ENCODE results near the gene ODAD3. TPM values are rescaled to one million over a fixed set of nuclear protein-coding genes. Genes with fewer than 3 reads are reported as not detected.
A peak's percentile ranks its signal among the peaks of the same experiment; 100 is the strongest.
"Not testable (repeated sequence)": the region's sequence is repeated elsewhere in the genome, so short reads cannot be mapped to it uniquely, and the experiment has no call there.

The ODAD3 gene
- total and polyA plus RNA-seq, 2 of the 13 experiments (the other 11 are each of a cell fraction or from before 2014, with no cell fraction given): 0.04 to 0.08 TPM

DNA sequence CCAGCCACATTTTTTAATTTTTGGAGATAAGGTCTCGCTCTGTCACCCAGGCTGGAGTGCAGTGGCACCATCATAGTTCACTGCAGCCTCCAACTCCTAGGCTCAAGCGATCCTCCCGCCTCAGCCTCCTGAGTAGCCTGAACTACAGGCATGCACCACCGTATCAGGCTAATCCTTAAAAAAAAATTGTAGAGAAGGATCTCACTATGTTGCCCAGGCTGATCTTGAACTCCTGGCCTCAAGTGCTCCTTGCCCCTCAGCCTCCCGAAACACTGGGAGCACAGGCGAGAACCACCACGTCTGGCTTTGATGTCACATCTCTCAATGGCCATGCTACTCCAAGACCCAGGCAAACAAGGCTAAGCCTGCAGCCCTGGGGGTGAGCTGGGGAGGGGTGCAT, 21.7 kb upstream of the ODAD3 start:
- no peak overlapping the region for H3K4me2 ChIP-seq (ENCODE audit: low read depth, low read length)
- no peak overlapping the region for H3K4me3 ChIP-seq (replicated peaks in 1 of 3; ENCODE audit: insufficient read depth in 1 of 3, low read depth in 2 of 3, low read length in 3 of 3)
- ChIA-PET CTCF (ENCODE audit: low intra/inter-chr PET ratio, low total read pairs) (no interaction called here), POLR2A (no interaction called here)
- peaks cover 1 to 12% of the 10 kb centered on the region in 2 experiments; a peak in 2 of 5 replicates for H3K27me3 ChIP-seq (ENCODE audit: control insufficient read depth in 1 of 2, insufficient read depth in 2 of 2, low read length in 2 of 2)
- no peaks in the 10 kb centered on the region for H3K79me2 ChIP-seq (ENCODE audit: insufficient read depth, low read length)
- H3K9me3 ChIP-seq (ENCODE audit: low read length): no peaks in the 10 kb centered on the region
- no peak overlapping the region for H3K27ac ChIP-seq (ENCODE audit: extremely low read length, insufficient read depth, low read length)
- no peaks in the 10 kb centered on the region for H3K36me3 ChIP-seq (replicated peaks in 1 of 2; ENCODE audit: control insufficient read depth in 1 of 2, insufficient read depth in 2 of 2, low read length in 2 of 2)
- no peak for TF ChIP-seq ZFP1 (CRISPR knock-in tag; IDR thresholded peaks at IDR 0.05)
- peak; percentile 71 for TF ChIP-seq ZNF121 (CRISPR knock-in tag; IDR thresholded peaks at IDR 0.05)
- no peak overlapping the region for H3K9ac ChIP-seq (ENCODE audit: insufficient read depth, low read depth, low read length)
- peaks cover 18% of the 10 kb centered on the region for H3K4me1 ChIP-seq (ENCODE audit: insufficient read depth, low read length)
- 64% methylated on average over 7 of the region's 7 CpGs for WGBS (ENCODE audit: low lambda C conversion rate)
- in situ Hi-C loops (cut with HindIII; ENCODE audit: extremely low pct_ligation_motif_present, low pct_unique_long_range_greater_than_20kb): loop anchor here (10.0 kb wide), 1 partner anchor 172 kb away; no protein-coding TSS in a partner anchor
- BruUV-seq (replicated peaks): no TSS peak
- no peak for DNase-seq (ENCODE audit: low spot score)
- FAIRE-seq: no peak
- intact Hi-C loops (cut with micrococcal nuclease; ENCODE audit: unreplicated experiment): no loop called here
- H2AFZ ChIP-seq (ENCODE audit: low read length): no peak overlapping the region
- H4K20me1 ChIP-seq (ENCODE audit: insufficient read depth, low read length): no peaks in the 10 kb centered on the region
- no peak for ATAC-seq

DNA sequence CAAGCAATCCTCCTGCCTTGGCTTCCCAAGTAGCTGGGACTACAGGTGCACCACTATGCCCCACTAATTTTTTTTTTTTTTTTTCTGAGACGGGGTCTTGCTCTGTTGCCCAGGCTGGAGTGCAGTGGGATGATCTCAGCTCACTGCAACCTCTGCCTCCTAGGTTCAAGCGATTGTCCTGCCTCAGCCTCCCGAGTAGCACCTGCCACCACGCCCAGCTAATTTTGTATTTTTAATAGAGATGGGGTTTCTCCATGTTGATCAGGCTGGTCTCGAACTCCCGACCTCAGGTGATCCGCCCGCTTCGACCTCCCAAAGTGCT, 20.3 kb upstream of the ODAD3 start:
- WGBS (ENCODE audit: low lambda C conversion rate): 79% methylated on average over 9 of the region's 9 CpGs
- in situ Hi-C loops (cut with HindIII; ENCODE audit: extremely low pct_ligation_motif_present, low pct_unique_long_range_greater_than_20kb): loop anchor here (10.0 kb wide), 1 partner anchor 170 kb away; no protein-coding TSS in a partner anchor

More for the DNA sequence above, 20.3 kb upstream of the ODAD3 start:
- BruUV-seq (replicated peaks); H4K20me1 ChIP-seq (ENCODE audit: insufficient read depth, low read length); H2AFZ ChIP-seq (ENCODE audit: low read length); H3K9ac ChIP-seq (ENCODE audit: insufficient read depth, low read depth, low read length); DNase-seq (ENCODE audit: low spot score); H3K4me2 ChIP-seq (ENCODE audit: low read depth, low read length); H3K36me3 ChIP-seq (replicated peaks in 1 of 2; ENCODE audit: control insufficient read depth in 1 of 2, insufficient read depth in 2 of 2, low read length in 2 of 2); FAIRE-seq; CTCF ChIA-PET (ENCODE audit: low intra/inter-chr PET ratio, low total read pairs); H3K79me2 ChIP-seq (ENCODE audit: insufficient read depth, low read length); H3K27ac ChIP-seq (ENCODE audit: extremely low read length, insufficient read depth, low read length); intact Hi-C loops (cut with micrococcal nuclease; ENCODE audit: unreplicated experiment); ATAC-seq; H3K9me3 ChIP-seq (ENCODE audit: low read length); H3K4me3 ChIP-seq (replicated peaks in 1 of 3; ENCODE audit: insufficient read depth in 1 of 3, low read depth in 2 of 3, low read length in 3 of 3): not testable (repeated sequence)
- peaks cover 18% of the 10 kb centered on the region for H3K4me1 ChIP-seq (ENCODE audit: insufficient read depth, low read length)
- TF ChIP-seq, protein P1, sequence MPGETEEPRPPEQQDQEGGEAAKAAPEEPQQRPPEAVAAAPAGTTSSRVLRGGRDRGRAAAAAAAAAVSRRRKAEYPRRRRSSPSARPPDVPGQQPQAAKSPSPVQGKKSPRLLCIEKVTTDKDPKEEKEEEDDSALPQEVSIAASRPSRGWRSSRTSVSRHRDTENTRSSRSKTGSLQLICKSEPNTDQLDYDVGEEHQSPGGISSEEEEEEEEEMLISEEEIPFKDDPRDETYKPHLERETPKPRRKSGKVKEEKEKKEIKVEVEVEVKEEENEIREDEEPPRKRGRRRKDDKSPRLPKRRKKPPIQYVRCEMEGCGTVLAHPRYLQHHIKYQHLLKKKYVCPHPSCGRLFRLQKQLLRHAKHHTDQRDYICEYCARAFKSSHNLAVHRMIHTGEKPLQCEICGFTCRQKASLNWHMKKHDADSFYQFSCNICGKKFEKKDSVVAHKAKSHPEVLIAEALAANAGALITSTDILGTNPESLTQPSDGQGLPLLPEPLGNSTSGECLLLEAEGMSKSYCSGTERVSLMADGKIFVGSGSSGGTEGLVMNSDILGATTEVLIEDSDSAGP (CRISPR knock-in tag; IDR thresholded peaks at IDR 0.05; ENCODE audit: borderline replicate concordance): 0 out of 2 replicates have a peak, but pooled peaks have one; percentile 3
- POLR2A ChIA-PET: interaction anchor here (1.2 kb wide), 1 partner anchor 80 kb away, joined by 4 read pairs; no protein-coding TSS in a partner anchor
- H3K27me3 ChIP-seq (ENCODE audit: control insufficient read depth in 1 of 2, insufficient read depth in 2 of 2, low read length in 2 of 2): peaks cover 1 to 12% of the 10 kb centered on the region in 2 experiments; a peak in 2 of 5 replicates
